NT2/D1 (cell line): Measurements from ENCODE around the gene LDLRAD4.

Source experiments
- DNase-seq: peaks from one replicate; pipeline ENCODE4 v3.0.0-alpha.2; 2011; ENCODE audit warnings: low read depth, low spot score
- H3K27me3 ChIP-seq: 2 replicates; pipeline ENCODE4 v1.6.0; 2011; ENCODE audit warnings: mild to moderate bottlenecking; ENCODE audit not compliant: insufficient read length, insufficient read depth
- H3K36me3 ChIP-seq: 2 replicates; pipeline ENCODE4 v1.6.1; 2011; ENCODE audit warnings: mild to moderate bottlenecking, low read length, mixed read lengths; ENCODE audit not compliant: insufficient read depth, insufficient read length
- H3K4me1 ChIP-seq: 2 replicates; pipeline ENCODE4 v1.5.1; 2011; ENCODE audit not compliant: insufficient read depth, insufficient read length
- H3K4me3 ChIP-seq: 2 replicates; pipeline ENCODE4 v1.5.1; 2011; ENCODE audit warnings: low read depth; ENCODE audit not compliant: insufficient read length
- H3K9ac ChIP-seq: 2 replicates; pipeline ENCODE4 v1.6.0; 2011; ENCODE audit warnings: low read depth; ENCODE audit not compliant: insufficient read length
- H3K9me3 ChIP-seq: 2 replicates; pipeline ENCODE4 v1.5.1; 2011; ENCODE audit warnings: mild to moderate bottlenecking, low read length; ENCODE audit not compliant: insufficient read depth
- SUZ12 ChIP-seq: IDR thresholded peaks from 2 replicates; pipeline ENCODE4 v1.6.1; 2011; ENCODE audit not compliant: insufficient read length, insufficient read depth; ENCODE audit errors: extremely low read depth
- YY1 ChIP-seq: IDR thresholded peaks from 2 replicates; pipeline ENCODE4 v1.6.1; 2011; ENCODE audit not compliant: insufficient read length, insufficient read depth
- ZNF274 ChIP-seq: IDR thresholded peaks from 2 replicates; pipeline ENCODE4 v1.6.1; 2011; ENCODE audit warnings: mild to moderate bottlenecking, low read depth, low read length

LDLRAD4 gene

DNA sequence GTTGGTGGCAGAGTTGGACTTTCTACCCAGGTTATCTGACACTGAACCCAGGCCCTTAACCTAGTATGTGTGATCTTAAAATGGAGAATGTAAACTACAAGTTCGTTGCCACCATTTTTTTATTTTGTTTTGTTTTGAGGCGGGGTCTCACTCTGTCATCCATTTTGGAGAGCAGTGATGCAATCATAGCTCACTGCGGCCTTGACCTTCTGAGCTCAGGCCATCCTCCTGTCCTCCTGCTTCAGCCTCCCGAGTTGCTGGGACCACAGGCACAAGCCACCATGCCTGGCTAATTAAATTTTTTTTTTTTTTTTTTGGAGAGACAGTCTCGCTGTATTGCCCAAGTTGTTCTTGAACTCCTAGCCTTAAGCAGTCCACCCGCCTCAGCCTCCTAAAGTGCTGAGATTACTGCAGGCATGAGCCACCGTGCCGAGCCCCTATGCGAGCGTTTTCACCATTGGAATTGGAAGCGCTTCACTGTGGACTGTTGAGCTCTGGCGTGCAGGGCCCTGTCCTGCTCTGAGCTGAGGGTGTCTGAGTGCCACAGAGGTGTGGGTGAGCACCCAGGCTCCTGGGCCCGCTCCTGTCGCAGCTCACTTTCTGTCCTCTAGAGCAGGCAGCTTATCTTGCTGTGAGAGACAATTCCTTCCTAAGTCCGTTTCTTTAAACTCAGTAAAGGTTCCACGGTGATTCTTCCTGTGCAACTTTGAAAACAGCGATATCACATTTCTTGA, 186.9 kb downstream of the LDLRAD4 start:
- Histone ChIP-seq H3K4me3 (no peak overlapping the region), H3K9me3 (no peaks in the 10 kb centered on the region), H3K4me1 (no peaks in the 10 kb centered on the region), H3K27me3 (no peaks in the 10 kb centered on the region), H3K36me3 (no peaks in the 10 kb centered on the region), H3K9ac (no peak overlapping the region)
- no peak for TF ChIP-seq ZNF274
- DNase-seq: no peak

DNA sequence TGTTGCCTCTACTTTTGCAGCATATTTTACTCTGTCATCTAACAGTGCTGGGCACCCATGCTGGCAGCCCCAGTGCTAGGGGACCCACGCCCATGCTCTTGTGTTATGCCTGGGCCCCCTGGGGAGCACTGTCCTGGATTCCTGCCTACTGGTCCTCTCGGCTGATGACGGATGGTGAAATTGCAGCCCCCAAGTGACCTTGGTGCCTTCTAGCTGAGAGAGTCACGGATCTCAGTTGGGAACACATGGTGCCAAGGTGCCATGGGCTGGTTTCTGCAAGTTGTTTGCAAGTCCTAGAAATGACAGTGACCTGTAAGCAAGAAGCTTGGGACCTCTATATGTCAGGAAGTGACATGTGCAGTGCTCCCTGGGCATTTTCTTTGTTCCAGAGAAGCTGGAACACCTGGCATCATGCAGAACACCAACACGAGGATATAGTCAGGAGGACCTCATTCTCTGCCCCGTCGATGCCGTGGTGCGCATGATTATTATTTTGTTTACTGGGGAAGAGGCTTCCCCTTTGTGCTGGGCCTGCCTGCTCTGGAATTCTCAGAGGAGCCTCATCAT, 187.6 kb downstream of the LDLRAD4 start:
- Histone ChIP-seq H3K9ac (no peak overlapping the region), H3K4me3 (no peak overlapping the region), H3K27me3 (no peaks in the 10 kb centered on the region), H3K4me1 (no peaks in the 10 kb centered on the region), H3K36me3 (no peaks in the 10 kb centered on the region), H3K9me3 (no peaks in the 10 kb centered on the region)
- TF ChIP-seq YY1 (no peak), SUZ12 (no peak)
- no peak for DNase-seq

DNA sequence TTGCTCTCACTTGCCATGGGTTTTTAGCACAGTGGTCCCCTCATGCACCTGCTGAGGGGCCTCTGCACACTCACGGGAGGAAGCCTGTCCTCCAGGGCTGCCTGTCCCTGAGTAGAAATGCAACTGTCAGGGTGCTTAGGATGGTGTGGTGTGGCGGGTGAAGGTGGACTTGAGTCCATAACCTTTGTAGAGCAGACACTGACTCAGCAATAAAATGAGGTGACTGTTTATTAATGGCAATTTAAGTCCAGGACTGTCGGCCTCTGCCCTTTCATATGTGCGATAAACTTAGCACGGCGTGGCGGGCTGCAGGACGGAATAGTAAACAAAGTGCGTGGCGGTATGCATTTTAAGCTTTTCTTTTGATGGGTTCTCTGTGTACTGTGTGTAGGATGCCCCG, 188.2 kb downstream of the LDLRAD4 start:
- no peak overlapping the region for H3K9ac ChIP-seq
- no peak overlapping the region for H3K4me3 ChIP-seq
- no peaks in the 10 kb centered on the region for H3K4me1 ChIP-seq
- no peaks in the 10 kb centered on the region for H3K9me3 ChIP-seq
- H3K27me3 ChIP-seq: no peaks in the 10 kb centered on the region
- no peak for TF ChIP-seq SUZ12
- no peaks in the 10 kb centered on the region for H3K36me3 ChIP-seq
- DNase-seq: no peak

GRCh38 chr18:13407484-13407883, 188.9 kb downstream of the LDLRAD4 start:
- Histone ChIP-seq H3K36me3 (no peaks in the 10 kb centered on the region), H3K27me3 (no peaks in the 10 kb centered on the region), H3K4me1 (no peaks in the 10 kb centered on the region), H3K4me3 (no peak overlapping the region), H3K9me3 (no peaks in the 10 kb centered on the region), H3K9ac (no peak overlapping the region)
- no peak for TF ChIP-seq ZNF274
- no peak for DNase-seq

DNA sequence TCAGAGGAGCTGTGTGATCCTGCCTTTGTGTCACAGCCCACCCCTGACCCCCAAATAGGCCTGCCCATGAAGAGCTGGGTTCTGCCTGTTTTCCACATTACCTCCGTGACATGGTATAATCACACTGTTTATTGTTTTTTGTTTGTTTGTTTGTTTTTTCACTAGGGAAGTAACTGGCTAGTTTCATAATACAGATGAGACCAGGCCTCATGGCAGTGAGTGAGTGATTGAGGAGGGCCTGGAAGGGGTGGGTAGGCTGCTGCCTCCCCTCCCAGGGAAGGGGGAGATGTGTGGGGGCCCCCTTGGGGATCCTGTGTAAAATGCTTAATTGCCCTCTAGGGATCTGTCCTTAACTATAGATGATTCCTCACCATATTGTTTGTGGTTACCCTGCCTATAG, 190.5 kb downstream of the LDLRAD4 start:
- no peak overlapping the region for H3K9ac ChIP-seq
- no peaks in the 10 kb centered on the region for H3K9me3 ChIP-seq
- DNase-seq: no peak
- H3K4me3 ChIP-seq: no peak overlapping the region
- TF ChIP-seq YY1: no peak
- H3K27me3 ChIP-seq: no peaks in the 10 kb centered on the region
- H3K36me3 ChIP-seq: no peaks in the 10 kb centered on the region
- peaks cover 2% of the 10 kb centered on the region for H3K4me1 ChIP-seq

DNA sequence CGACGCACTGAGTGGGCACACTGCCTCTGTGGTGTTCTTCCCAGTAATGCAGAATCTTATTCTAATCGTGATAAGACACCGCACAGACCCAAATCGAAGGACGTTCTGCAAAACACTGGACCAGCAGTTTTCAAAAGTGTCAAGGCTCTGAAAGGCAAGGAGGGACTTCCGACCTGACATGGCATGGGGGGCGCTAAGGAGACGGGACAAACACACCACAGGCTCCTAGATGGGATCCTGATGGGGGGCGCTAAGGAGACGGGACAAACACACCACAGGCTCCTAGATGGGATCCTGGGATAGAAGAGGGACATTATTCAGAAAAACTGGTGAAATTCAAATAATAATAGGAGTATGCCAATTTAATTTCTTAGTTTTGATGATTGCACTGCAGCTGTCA, 191.4 kb downstream of the LDLRAD4 start:
- Histone ChIP-seq H3K9me3 (no peaks in the 10 kb centered on the region), H3K9ac (no peak overlapping the region), H3K36me3 (no peaks in the 10 kb centered on the region), H3K4me1 (peaks cover 3% of the 10 kb centered on the region), H3K27me3 (no peaks in the 10 kb centered on the region), H3K4me3 (no peak overlapping the region)
- TF ChIP-seq SUZ12: no peak
- no peak for TF ChIP-seq ZNF274
- TF ChIP-seq YY1: no peak
- DNase-seq: no peak

DNA sequence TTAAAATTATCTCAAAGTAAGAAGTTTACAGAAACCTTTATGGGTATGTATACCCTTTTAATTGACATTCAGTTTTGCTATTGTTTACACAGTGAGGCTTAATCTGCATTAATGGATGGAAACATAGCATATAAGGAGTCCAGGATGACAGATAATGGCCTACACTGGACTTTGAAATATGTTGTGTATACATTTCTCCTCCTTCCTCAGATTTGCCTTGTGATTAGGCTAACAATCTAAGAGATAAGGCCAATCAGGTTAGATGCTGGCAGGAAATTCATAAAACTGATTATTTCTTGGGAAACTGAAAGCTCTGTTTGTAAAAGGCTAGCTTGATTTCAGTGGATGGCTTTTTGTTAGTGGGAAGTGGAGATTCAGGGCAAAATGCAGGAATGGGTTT, 191.9 kb downstream of the LDLRAD4 start:
- H3K9me3 ChIP-seq: no peaks in the 10 kb centered on the region
- no peaks in the 10 kb centered on the region for H3K36me3 ChIP-seq
- H3K9ac ChIP-seq: no peak overlapping the region
- DNase-seq: no peak
- H3K4me3 ChIP-seq: no peak overlapping the region
- H3K27me3 ChIP-seq: no peaks in the 10 kb centered on the region
- peaks cover 3% of the 10 kb centered on the region for H3K4me1 ChIP-seq
- no peak for TF ChIP-seq ZNF274
- TF ChIP-seq YY1: no peak
- no peak for TF ChIP-seq SUZ12

DNA sequence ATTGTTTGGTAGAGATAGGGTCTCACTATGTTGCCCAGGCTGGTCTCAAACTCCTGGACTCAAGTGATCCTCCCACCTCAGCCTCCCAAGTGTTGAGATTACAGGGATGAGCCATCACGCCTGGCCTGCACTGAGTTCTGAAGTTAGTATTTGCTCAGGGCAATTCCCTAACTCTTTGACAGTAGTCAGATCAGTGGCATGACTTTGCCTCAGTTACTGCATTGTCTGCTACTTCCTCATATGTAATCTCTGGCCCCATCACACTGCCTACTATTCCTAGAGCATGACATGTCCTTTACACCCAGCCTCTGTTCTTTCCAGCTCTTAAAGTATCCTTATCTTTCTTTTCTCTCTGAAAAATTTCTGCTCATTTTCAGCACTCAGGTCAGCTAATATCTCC, 193.5 kb downstream of the LDLRAD4 start:
- Histone ChIP-seq H3K27me3 (no peaks in the 10 kb centered on the region), H3K4me1 (peaks cover 3% of the 10 kb centered on the region), H3K9me3 (no peaks in the 10 kb centered on the region), H3K36me3 (no peaks in the 10 kb centered on the region), H3K9ac (no peak overlapping the region), H3K4me3 (no peak overlapping the region)
- TF ChIP-seq SUZ12: no peak
- no peak for TF ChIP-seq YY1
- TF ChIP-seq ZNF274: no peak
- DNase-seq: no peak
